Central memory CD8-positive, alpha-beta T cell (primary cell): ENCODE results near the gene CDKN2C.
"Not testable (repeated sequence)": the region's sequence is repeated elsewhere in the genome, so short reads cannot be mapped to it uniquely, and the experiment has no call there.

ENCODE experiments used
- ATAC-seq: fragments of 150-1000 bp; cut with Tn5 transposase; replicated peaks from 2 replicates; pipeline ENCODE4 v1.10.0; 2022; ENCODE audit warnings: mild to moderate bottlenecking, moderate FRiP score, moderate number of reproducible peaks; ENCODE audit not compliant: poor library complexity, severe bottlenecking; ENCODE audit errors: extremely low read depth
- DNase-seq, 2 donors: peaks; one replicate each; pipeline ENCODE4 v3.0.0; 2021; ENCODE audit warnings: low spot score in 2 of 2
- H3K27ac Mint-ChIP-seq: one replicate; pipeline ENCODE4 v1.8.0; 2022; ENCODE audit warnings: low read depth, mild to moderate bottlenecking, moderate library complexity, mixed read lengths
- H3K27me3 Mint-ChIP-seq: one replicate; pipeline ENCODE4 v1.8.0; 2022; ENCODE audit warnings: mixed read lengths
- H3K36me3 Mint-ChIP-seq: one replicate; pipeline ENCODE4 v1.8.0; 2022; ENCODE audit warnings: mild to moderate bottlenecking, moderate library complexity, mixed read lengths; ENCODE audit not compliant: insufficient read depth
- H3K4me1 Mint-ChIP-seq: one replicate; pipeline ENCODE4 v1.8.0; 2022; ENCODE audit warnings: mixed read lengths
- H3K4me3 Mint-ChIP-seq: one replicate; pipeline ENCODE4 v1.8.0; 2022; ENCODE audit warnings: mild to moderate bottlenecking, moderate library complexity, mixed read lengths
- H3K9me3 Mint-ChIP-seq: one replicate; pipeline ENCODE4 v1.8.0; 2022; ENCODE audit warnings: mixed read lengths

CDKN2C gene

DNA sequence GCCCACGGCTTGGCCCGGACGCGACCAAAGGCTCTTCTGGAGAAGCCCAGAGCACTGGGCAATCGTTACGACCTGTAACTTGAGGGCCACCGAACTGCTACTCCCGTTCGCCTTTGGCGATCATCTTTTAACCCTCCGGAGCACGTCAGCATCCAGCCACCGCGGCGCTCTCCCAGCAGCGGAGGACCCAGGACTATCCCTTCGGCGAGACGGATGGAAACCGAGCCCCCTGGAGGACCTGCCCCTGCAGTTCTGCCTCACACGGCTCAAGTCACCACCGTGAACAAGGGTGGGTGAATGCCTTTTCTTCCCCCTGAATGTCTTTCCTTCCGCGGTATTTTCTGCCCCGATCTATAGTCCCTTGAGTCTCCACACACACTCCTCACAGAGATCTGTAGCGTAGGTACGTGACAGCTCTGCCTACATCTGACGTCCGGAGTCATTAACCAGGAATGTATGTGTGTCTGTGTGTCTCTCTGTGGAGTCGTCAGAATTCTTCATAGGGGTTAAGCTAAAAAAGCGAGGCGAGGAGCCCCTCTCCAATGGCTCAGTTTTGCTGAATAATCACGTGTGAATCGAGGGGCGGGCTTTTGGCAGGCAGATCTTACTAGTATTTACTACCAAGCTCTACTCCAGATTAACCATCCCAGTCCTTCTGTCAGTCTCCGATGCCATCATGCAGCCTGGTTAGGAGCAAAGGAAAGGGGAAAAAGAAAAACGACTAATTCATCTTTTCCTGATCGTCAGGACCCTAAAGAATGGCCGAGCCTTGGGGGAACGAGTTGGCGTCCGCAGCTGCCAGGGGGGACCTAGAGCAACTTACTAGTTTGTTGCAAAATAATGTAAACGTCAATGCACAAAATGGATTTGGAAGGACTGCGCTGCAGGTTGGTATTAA, at the start of gene CDKN2C:
TSS of gene CDKN2C (plus strand) at position 635 of the 898 bp plus-strand sequence. CDS start at position 759, 124 bp downstream.
- ATAC-seq (peak; percentile 21), DNase-seq (no peak)
- Mint-ChIP-seq H3K4me1 (peaks cover 20% of the 10 kb centered on the region), H3K36me3 (peaks cover 10% of the 10 kb centered on the region), H3K4me3 (peak within 1 kb of the TSS; percentile 96), H3K27ac (peak within 1 kb of the TSS; percentile 87), H3K9me3 (no peaks in the 10 kb centered on the region), H3K27me3 (no peaks in the 10 kb centered on the region)

DNA sequence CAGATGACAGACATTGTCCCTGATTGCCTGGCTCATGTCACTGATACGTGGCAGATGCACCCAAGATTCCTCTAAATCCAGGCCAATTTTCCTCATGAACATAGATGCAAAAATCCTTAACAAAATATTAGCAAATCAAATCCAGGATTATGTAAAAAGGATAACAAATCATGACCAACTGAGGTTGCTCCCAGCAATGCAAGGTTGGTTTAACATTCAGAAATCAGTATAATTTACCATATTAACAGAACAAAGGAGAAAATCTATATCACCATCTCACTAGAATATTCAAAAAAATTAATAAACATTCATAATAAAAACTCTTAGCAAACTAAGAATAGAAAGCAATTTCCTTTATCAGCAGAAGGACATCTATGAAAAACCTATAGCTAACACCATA, 49.6 kb upstream of the CDKN2C start:
- Mint-ChIP-seq H3K4me3 (no peak overlapping the region), H3K36me3 (peaks cover 5% of the 10 kb centered on the region), H3K27me3 (no peaks in the 10 kb centered on the region), H3K27ac (no peak overlapping the region), H3K9me3 (peaks cover 7% of the 10 kb centered on the region), H3K4me1 (peaks cover 42% of the 10 kb centered on the region)
- no peak for ATAC-seq
- DNase-seq, result no peak

DNA sequence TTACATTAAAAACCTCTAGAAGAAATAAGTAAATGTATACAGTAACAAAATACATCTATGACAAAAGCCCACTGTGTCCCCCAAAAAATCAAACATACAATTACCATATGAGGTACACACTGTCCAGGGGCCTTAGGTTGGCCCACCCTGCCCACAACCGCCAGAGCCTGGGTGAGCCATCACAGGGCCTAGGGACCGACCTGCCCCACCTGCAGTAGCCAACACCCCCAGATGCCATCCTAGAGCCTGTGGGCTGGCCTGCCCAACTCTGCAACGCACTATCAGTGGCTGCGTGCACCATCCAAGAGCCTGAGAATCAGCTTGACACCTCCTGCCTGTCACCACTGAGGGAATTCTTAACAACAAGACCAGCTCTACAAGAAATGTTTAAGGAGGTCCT, 49.0 kb upstream of the CDKN2C start:
- Mint-ChIP-seq H3K4me1 (peaks cover 48% of the 10 kb centered on the region), H3K36me3 (peaks cover 5% of the 10 kb centered on the region), H3K4me3 (no peak overlapping the region), H3K27ac (no peak overlapping the region), H3K27me3 (no peaks in the 10 kb centered on the region), H3K9me3 (peaks cover 7% of the 10 kb centered on the region)
- no peak for DNase-seq
- no peak for ATAC-seq

DNA sequence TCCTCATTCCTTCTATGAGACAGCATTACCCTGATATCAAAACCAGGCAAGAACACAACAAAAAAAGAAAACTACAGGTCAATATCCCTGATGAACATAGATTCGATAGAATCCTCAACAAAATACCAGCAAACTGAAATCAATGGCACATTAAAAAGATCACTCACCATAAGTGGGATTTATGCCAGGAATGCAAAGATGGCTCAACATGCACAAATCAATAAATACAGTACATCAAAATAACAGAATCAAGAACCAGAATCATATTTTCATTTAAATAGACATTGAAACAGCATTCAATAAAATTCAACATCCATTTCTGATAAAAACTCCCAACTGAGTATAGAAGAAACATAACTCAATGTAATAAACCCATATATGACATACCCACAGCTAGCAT, 46.5 kb upstream of the CDKN2C start:
- no peak for DNase-seq
- ATAC-seq, result no peak
- H3K27ac Mint-ChIP-seq, result no peak overlapping the region
- H3K27me3 Mint-ChIP-seq, result no peaks in the 10 kb centered on the region
- H3K4me3 Mint-ChIP-seq, result no peak overlapping the region
- peaks cover 7% of the 10 kb centered on the region for H3K36me3 Mint-ChIP-seq
- H3K9me3 Mint-ChIP-seq, result peaks cover 7% of the 10 kb centered on the region
- H3K4me1 Mint-ChIP-seq, result peaks cover 40% of the 10 kb centered on the region

DNA sequence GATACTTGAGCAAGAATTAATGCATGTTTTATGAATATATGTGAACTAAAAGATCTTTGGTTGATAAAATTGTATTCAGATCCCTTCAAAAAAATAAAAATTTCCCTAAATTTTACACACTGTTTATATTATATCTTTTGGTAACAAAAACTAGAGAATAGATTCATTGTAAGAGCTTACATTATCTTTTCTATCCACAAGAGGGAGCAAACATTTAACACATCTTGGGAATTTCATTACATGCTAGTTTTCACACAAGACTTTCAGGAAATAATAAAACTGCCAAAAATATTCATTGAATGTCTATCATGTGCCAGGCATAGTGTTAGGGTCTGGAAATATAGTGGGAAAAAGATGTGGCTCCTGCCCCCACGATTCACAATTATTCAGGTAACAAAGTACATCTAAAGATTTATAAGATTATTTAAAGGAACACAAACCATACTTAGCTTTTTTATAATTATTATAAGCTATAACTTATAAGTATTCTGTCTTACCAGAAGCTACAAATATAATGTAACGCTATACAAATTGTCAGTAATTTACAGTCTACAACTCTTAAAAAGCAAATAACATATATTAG, 40.6 kb upstream of the CDKN2C start:
- Mint-ChIP-seq H3K27ac (no peak overlapping the region), H3K36me3 (peaks cover 2% of the 10 kb centered on the region), H3K4me3 (no peak overlapping the region), H3K9me3 (no peaks in the 10 kb centered on the region), H3K27me3 (no peaks in the 10 kb centered on the region), H3K4me1 (peaks cover 39% of the 10 kb centered on the region)
- DNase-seq, result no peak
- no peak for ATAC-seq

DNA sequence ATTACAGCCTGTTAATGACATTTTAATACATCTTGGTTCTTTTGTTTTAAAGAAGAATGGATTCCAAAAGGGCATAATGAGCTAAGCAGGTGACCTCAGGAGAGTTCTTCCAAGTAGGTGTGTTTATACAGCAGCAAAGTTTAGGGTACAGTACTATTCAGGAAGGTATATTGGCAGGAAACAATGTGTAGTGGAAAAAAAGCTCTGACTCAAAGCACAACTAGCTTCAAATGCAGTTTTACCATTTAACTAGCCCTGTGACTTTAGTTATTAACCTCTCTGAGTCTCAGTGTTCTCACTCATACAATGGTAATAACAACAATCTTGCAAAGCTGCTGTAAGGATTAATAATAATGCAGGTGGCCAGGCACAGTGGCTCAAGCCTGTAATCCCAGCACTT, 39.9 kb upstream of the CDKN2C start:
- peaks cover 32% of the 10 kb centered on the region for H3K4me1 Mint-ChIP-seq
- no peak overlapping the region for H3K27ac Mint-ChIP-seq
- peaks cover 2% of the 10 kb centered on the region for H3K36me3 Mint-ChIP-seq
- H3K27me3 Mint-ChIP-seq, result no peaks in the 10 kb centered on the region
- ATAC-seq, result no peak
- DNase-seq, result no peak
- no peaks in the 10 kb centered on the region for H3K9me3 Mint-ChIP-seq
- H3K4me3 Mint-ChIP-seq, result no peak overlapping the region

DNA sequence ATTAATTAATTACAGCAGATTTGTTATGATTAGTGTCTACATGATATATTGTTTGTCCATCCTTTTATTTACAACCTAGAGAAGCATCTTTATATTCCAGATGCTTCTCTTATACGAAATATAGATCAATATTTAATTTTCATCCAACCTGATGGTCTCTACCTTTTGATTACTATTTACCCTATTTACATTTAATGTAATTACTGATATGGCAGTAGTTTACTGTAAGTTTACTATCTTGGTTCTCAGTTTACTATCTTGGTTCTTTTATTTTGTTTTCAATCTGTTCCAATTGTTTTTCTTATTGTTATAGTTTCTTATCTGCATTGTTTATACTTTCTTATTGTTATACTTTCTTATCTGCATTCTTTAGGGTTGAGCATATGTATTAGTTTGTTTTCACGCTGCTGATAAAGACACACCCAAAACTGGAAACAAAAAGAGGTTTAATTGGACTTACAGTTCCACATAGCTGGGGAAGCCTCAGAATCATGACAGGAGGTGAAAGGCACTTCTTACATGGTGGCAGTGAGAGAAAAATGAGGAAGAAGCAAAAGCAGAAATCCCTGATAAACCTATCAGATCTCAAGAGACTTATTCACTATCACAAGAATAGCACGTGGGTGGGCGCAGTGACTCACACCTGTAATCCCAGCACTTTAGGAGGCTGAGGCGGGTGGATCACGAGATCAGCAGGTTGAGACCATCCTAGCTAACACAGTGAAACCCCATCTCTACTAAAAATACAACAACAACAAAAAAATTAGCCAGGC, 38.9 kb upstream of the CDKN2C start:
- peaks cover 27% of the 10 kb centered on the region for H3K4me1 Mint-ChIP-seq
- H3K9me3 Mint-ChIP-seq, result no peaks in the 10 kb centered on the region
- DNase-seq, result no peak
- ATAC-seq, result no peak
- H3K4me3 Mint-ChIP-seq, result no peak overlapping the region
- no peak overlapping the region for H3K27ac Mint-ChIP-seq
- peaks cover 2% of the 10 kb centered on the region for H3K36me3 Mint-ChIP-seq
- H3K27me3 Mint-ChIP-seq, result no peaks in the 10 kb centered on the region

DNA sequence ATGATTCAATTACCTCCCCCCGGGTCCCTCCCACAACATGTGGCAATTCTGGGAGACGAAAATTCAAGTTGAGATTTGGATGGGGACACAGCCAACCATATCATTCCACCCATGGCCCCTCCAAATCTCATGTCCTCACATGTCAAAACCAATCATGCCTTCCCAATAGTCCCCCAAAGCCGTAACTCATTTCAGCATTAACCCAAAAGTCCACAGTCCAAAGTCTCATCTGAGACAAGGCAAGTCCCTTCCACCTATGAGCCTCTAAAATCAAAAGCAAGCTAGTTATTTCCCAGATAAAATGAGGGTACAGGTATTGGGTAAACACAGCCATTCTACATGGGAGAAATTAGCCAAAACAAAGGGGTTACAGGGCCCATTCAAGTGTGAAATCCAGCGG, 38.0 kb upstream of the CDKN2C start:
- H3K4me1 Mint-ChIP-seq, result peaks cover 29% of the 10 kb centered on the region
- H3K27ac Mint-ChIP-seq, H3K27me3 Mint-ChIP-seq, DNase-seq, H3K9me3 Mint-ChIP-seq, ATAC-seq, H3K36me3 Mint-ChIP-seq, H3K4me3 Mint-ChIP-seq: not testable (repeated sequence)

DNA sequence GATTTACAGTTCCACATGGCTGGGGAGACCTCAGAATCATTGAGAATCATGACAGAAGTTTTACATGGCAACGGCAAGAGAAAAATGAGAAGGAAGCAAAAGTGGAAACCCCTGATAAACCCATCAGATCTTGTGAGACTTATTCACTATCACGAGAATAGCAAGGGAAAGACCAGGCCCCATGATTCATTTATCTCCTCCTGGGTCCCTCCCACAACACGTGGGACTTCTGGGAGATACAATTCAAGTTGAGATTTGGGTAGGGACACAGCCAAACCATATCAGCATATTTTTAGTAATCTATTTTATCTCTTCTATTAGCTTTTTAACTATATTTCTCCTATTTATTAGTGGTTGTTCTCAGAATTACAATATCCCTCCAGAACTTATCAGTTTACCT, 36.3 kb upstream of the CDKN2C start:
- not testable (repeated sequence) for H3K9me3 Mint-ChIP-seq, H3K4me3 Mint-ChIP-seq, H3K27me3 Mint-ChIP-seq, H3K36me3 Mint-ChIP-seq, DNase-seq, ATAC-seq
- H3K27ac Mint-ChIP-seq, result peak overlapping the region; percentile 66
- H3K4me1 Mint-ChIP-seq, result peaks cover 32% of the 10 kb centered on the region

DNA sequence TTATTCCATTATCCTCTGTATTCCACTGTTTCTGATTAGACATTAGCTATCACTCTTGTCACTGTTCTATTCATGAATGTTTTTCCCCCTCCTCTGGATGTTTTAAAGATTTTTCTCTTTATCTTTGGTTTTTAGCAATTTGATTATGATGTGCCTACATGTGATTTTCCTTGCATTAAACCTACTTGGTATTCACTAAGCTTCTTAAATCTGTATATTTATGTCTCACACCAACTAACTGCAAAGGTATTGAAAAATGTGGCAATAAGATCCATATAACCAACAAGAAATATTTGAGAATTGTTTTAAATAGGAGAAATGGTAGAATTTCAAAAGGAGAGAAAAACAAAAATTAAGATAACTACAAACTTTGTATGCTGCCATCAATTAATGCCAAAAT, 35.2 kb upstream of the CDKN2C start:
- Mint-ChIP-seq H3K36me3 (no peaks in the 10 kb centered on the region), H3K9me3 (no peaks in the 10 kb centered on the region), H3K27me3 (no peaks in the 10 kb centered on the region), H3K27ac (no peak overlapping the region), H3K4me3 (no peak overlapping the region), H3K4me1 (peaks cover 32% of the 10 kb centered on the region)
- ATAC-seq (no peak), DNase-seq (no peak)

DNA sequence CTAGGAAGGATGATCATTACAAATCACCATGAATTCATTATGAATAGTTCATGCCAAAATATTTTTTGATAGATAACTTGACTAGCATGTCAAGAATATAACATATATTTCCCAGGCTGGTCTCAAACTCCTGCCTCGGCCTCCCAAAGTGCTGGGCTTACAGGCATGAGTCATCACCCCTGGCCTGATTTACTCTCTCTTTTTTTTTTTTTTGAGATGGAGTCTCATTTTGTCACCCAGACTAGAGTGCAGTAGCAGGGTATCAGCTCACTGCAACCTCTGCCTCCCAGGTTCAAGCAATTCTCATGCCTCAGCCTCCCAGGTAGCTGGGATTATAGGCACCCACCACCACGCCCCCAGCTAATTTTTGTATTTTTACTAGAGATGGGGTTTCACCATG, 34.8 kb upstream of the CDKN2C start:
- H3K27me3 Mint-ChIP-seq, DNase-seq, H3K36me3 Mint-ChIP-seq, ATAC-seq, H3K27ac Mint-ChIP-seq, H3K9me3 Mint-ChIP-seq, H3K4me3 Mint-ChIP-seq: not testable (repeated sequence)
- H3K4me1 Mint-ChIP-seq, result peaks cover 28% of the 10 kb centered on the region

DNA sequence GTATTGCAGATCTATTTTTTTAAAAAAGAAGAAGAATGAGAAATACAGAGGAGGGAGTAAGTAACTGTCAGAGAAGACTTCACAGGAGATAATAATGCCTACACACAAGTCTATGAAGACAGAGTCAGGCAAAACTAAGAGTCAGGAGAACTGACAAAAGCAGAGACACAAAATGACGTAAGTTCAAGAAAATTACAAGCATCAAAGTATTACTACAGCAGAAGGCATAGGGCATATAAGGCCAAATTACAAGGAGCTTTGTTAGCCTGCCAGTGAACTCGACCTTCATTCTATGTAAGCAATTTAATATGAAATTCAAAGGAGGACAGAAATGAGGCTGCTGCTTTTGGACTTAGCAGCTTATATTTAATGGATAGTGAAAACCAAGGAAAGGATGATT, 33.7 kb upstream of the CDKN2C start:
- no peak overlapping the region for H3K4me3 Mint-ChIP-seq
- no peaks in the 10 kb centered on the region for H3K36me3 Mint-ChIP-seq
- H3K27ac Mint-ChIP-seq, result peak overlapping the region; percentile 45
- no peak for ATAC-seq
- no peak for DNase-seq
- H3K9me3 Mint-ChIP-seq, result no peaks in the 10 kb centered on the region
- H3K4me1 Mint-ChIP-seq, result peaks cover 25% of the 10 kb centered on the region
- H3K27me3 Mint-ChIP-seq, result no peaks in the 10 kb centered on the region
